HCT116 (cell line): Measurements from ENCODE around the gene PIP4K2A. TPM values are rescaled to one million over a fixed set of nuclear protein-coding genes. Genes with fewer than 3 reads are reported as not detected.

Experiments
- ATAC-seq: fragments of 200-7000 bp; cut with Tn5 transposase; 2 replicates; pipeline ENCODE4 v1.9.1; 2020; ENCODE audit warnings: mild to moderate bottlenecking, moderate library complexity
- BruUV-seq: library from RNA; stranded (reverse); fragments of 400-500 nt; replicated peaks from 2 replicates; lab custom pipeline; 2021; lab: Mats Ljungman, UMichigan
- CTCF ChIA-PET: fragments of 300-600 bp; sonication (Branson Sonifier 250); formaldehyde crosslinking; loops from one replicate; lab custom pipeline; 2021; ENCODE audit warnings: antibody characterized with exemption; lab: Charles Lee
- POLR2A ChIA-PET: fragments of 300-600, 350-600 bp; sonication (Branson Sonifier 250); formaldehyde crosslinking; loops from one replicate; lab custom pipeline; 2021; ENCODE audit warnings: antibody characterized with exemption; lab: Charles Lee
- RAD21 ChIA-PET, 2 experiments: fragments of 300-600 bp; sonication (Branson Sonifier 250); formaldehyde crosslinking; loops; one replicate each; lab custom pipeline; 2023; ENCODE audit warnings: low total read pairs in 2 of 2; ENCODE audit not compliant: uncharacterized antibody in 2 of 2, unreplicated experiment in 2 of 2, low non-redundant PET in 1 of 2; lab: Charles Lee
- DNase-seq: peaks from one replicate; pipeline ENCODE4 v3.0.0-alpha.2; 2010; ENCODE audit warnings: low read depth, low spot score
- H2AFZ ChIP-seq: fragments of 200-600 bp; shearing (Covaris generic), sonication (generic); 2 replicates; pipeline ENCODE4 v1.6.1; 2017; ENCODE audit warnings: low read depth, mixed run types, mixed read lengths, antibody characterized with exemption, low read length; ENCODE audit not compliant: poor library complexity, severe bottlenecking
- H3K27ac ChIP-seq: 2 replicates; pipeline ENCODE4 v1.5.1; 2012; ENCODE audit warnings: low read depth, low read length
- H3K27me3 ChIP-seq: fragments of 200-600 bp; sonication (generic); 2 replicates; pipeline ENCODE4 v1.6.1; 2016; ENCODE audit warnings: mixed run types, low read length, mixed read lengths; ENCODE audit not compliant: insufficient read depth
- H3K36me3 ChIP-seq, 2 experiments: fragments of 200-500 bp in 1 of 2; fragments of 200-600 bp in 1 of 2; sonication (Bioruptor generic) in 1 of 2; sonication (generic) in 1 of 2; 2 replicates each; pipeline versions ENCODE4 v1.5.1 to v1.6.1; 2014 to 2016; ENCODE audit warnings: low read length in 2 of 2, inconsistent platforms in 1 of 2, mixed read lengths in 1 of 2, mixed run types in 1 of 2; ENCODE audit not compliant: insufficient read depth in 2 of 2, control insufficient read depth in 1 of 2
- H3K4me1 ChIP-seq, 2 experiments: fragments of 200-600 bp in 1 of 2; sonication (generic) in 1 of 2; 2 replicates each; pipeline versions ENCODE4 v1.5.1 to v1.6.1; 2012 to 2017; ENCODE audit warnings: low read length in 2 of 2, inconsistent platforms in 1 of 2, mild to moderate bottlenecking in 1 of 2, mixed read lengths in 1 of 2, mixed run types in 1 of 2, moderate library complexity in 1 of 2; ENCODE audit not compliant: insufficient read depth in 2 of 2, control insufficient read depth in 1 of 2
- H3K4me2 ChIP-seq: fragments of 200-600 bp; sonication (generic); 2 replicates; pipeline ENCODE4 v1.6.1; 2017; ENCODE audit warnings: mixed run types, low read length, mixed read lengths
- H3K4me3 ChIP-seq, 2 experiments: fragments of 200-600 bp in 1 of 2; sonication (generic) in 1 of 2; replicated peaks in 1 of 2; 2 replicates each; pipeline ENCODE4 v1.5.1; 2011 to 2016; ENCODE audit warnings: low read length in 2 of 2, control low read depth in 1 of 2, low read depth in 1 of 2, mild to moderate bottlenecking in 1 of 2, mixed read lengths in 1 of 2, mixed run types in 1 of 2
- H3K79me2 ChIP-seq: fragments of 200-600 bp; sonication (generic); 2 replicates; pipeline ENCODE4 v1.6.1; 2017; ENCODE audit warnings: mild to moderate bottlenecking, mixed run types, low read length, moderate library complexity, mixed read lengths; ENCODE audit not compliant: insufficient read depth
- H3K9ac ChIP-seq: fragments of 200-600 bp; sonication (generic); 2 replicates; pipeline ENCODE4 v1.6.1; 2016; ENCODE audit warnings: low read length, mixed read lengths
- H3K9me2 ChIP-seq: fragments of 200-600 bp; sonication (generic), shearing (Covaris generic); 2 replicates; pipeline ENCODE4 v1.6.1; 2017; ENCODE audit warnings: mixed run types, mild to moderate bottlenecking, moderate library complexity; ENCODE audit not compliant: insufficient read depth
- H3K9me3 ChIP-seq, 2 experiments: fragments of 200-500 bp in 1 of 2; fragments of 200-600 bp in 1 of 2; sonication (Bioruptor generic) in 1 of 2; sonication (generic) in 1 of 2; 2 replicates each; pipeline ENCODE4 v1.6.1; 2014 to 2017; ENCODE audit warnings: low read length in 2 of 2, mixed read lengths in 2 of 2, inconsistent platforms in 1 of 2, low read depth in 1 of 2, mild to moderate bottlenecking in 1 of 2, mixed run types in 1 of 2, moderate library complexity in 1 of 2; ENCODE audit not compliant: control insufficient read depth in 1 of 2, insufficient read depth in 1 of 2
- H4K20me1 ChIP-seq: fragments of 200-600 bp; sonication (generic), shearing (Covaris generic); 2 replicates; pipeline ENCODE4 v1.6.1; 2017; ENCODE audit warnings: mixed run types, mild to moderate bottlenecking, moderate library complexity; ENCODE audit not compliant: insufficient read depth
- EGR1 ChIP-seq: IDR thresholded peaks from 2 replicates; pipeline ENCODE4 v1.6.1; 2012; ENCODE audit warnings: low read depth
- ELF1 ChIP-seq: IDR thresholded peaks from 2 replicates; pipeline ENCODE4 v1.6.1; 2012; ENCODE audit warnings: low read depth, borderline replicate concordance
- EZH2phosphoT487 ChIP-seq: fragments of 200-600 bp; IDR thresholded peaks from 2 replicates; pipeline ENCODE4 v1.6.1; 2018; ENCODE audit warnings: antibody characterized with exemption, borderline replicate concordance
- FOSL1 ChIP-seq: IDR thresholded peaks from 2 replicates; pipeline ENCODE4 v1.6.1; 2012; ENCODE audit warnings: low read depth
- JUND ChIP-seq: IDR thresholded peaks from 2 replicates; pipeline ENCODE4 v1.6.1; 2012
- RAD21 ChIP-seq: IDR thresholded peaks from 2 replicates; pipeline ENCODE4 v1.6.1; 2012; ENCODE audit warnings: low read depth, mild to moderate bottlenecking
- SIN3A ChIP-seq: IDR thresholded peaks from 2 replicates; pipeline ENCODE4 v1.6.1; 2012; ENCODE audit warnings: low read depth
- SP1 ChIP-seq: IDR thresholded peaks from 2 replicates; pipeline ENCODE4 v1.6.1; 2012; ENCODE audit warnings: low read depth
- intact Hi-C: fragments of 100-400 bp; cut with micrococcal nuclease; formaldehyde crosslinking; loops from 2 replicates; pipeline ENCODE4 v1.10.0; 2022
- total RNA-seq: library from RNA; stranded (reverse); gene quantifications from one replicate; pipeline ENCODE4 v1.2.1, GENCODE V29; 2021; ENCODE audit not compliant: unreplicated experiment
- TF ChIP-seq, protein P1 (sequence below): IDR thresholded peaks from 2 replicates; pipeline ENCODE4 v1.6.1; 2011; ENCODE audit warnings: mild to moderate bottlenecking, low read length, moderate library complexity; ENCODE audit not compliant: insufficient replicate concordance; ENCODE audit errors: extremely low read depth

Gene PIP4K2A
- total RNA-seq, 1 experiment from 2014 or later: 41.9 TPM

DNA sequence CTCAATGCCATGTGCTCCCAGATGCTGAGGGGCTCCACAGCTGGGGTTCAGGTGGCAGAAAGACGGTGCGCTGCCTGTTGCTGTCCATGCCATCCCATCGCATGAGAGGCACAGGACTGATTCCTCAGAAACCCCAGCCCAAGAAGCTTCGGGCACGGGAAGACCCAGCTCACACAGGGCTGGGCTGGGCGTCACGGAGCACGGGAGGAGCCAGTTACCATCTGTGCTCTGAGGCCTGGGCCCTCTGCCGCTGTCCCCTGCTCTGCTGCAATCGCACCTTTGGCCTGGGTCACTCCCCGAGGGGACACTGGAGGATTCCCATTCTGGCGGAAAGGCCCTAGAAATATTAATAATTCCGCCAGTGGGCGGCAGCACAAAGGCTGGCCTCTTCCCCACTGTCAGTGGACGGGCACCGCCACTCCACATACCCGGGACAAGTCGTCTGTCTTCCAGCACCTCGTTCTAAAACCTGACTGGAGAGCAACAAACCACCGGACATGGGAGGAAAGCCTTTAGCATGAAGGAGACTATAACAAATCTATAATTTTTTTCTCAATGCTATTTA is 92.1 kb downstream of the PIP4K2A start:
- Histone ChIP-seq H3K36me3 (no peaks in the 10 kb centered on the region), H3K27me3 (no peaks in the 10 kb centered on the region), H3K4me1 (peaks cover 94 to 100% of the 10 kb centered on the region in 2 experiments), H3K4me3 (no peak overlapping the region), H2AFZ (no peak overlapping the region), H3K79me2 (peaks cover 94% of the 10 kb centered on the region), H3K4me2 (no peak overlapping the region), H3K9me3 (no peaks in the 10 kb centered on the region), H4K20me1 (no peaks in the 10 kb centered on the region), H3K9me2 (no peaks in the 10 kb centered on the region)
- ChIA-PET POLR2A (no interaction called here), RAD21 (no interaction called here), CTCF (no interaction called here)
- ATAC-seq (no peak), DNase-seq (no peak)
- TF ChIP-seq FOSL1 (no peak), RAD21 (no peak), EGR1 (no peak), SIN3A (no peak), ELF1 (no peak), EZH2phosphoT487 (no peak), JUND (no peak), SP1 (no peak)
- TF ChIP-seq, protein P1, sequence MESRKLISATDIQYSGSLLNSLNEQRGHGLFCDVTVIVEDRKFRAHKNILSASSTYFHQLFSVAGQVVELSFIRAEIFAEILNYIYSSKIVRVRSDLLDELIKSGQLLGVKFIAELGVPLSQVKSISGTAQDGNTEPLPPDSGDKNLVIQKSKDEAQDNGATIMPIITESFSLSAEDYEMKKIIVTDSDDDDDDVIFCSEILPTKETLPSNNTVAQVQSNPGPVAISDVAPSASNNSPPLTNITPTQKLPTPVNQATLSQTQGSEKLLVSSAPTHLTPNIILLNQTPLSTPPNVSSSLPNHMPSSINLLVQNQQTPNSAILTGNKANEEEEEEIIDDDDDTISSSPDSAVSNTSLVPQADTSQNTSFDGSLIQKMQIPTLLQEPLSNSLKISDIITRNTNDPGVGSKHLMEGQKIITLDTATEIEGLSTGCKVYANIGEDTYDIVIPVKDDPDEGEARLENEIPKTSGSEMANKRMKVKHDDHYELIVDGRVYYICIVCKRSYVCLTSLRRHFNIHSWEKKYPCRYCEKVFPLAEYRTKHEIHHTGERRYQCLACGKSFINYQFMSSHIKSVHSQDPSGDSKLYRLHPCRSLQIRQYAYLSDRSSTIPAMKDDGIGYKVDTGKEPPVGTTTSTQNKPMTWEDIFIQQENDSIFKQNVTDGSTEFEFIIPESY: no peak
- TF ChIP-seq, all 23 proteins: peak for 0
- BruUV-seq: no TSS peak
- Histone ChIP-seq H3K9ac (no peak overlapping the region), H3K27ac (no peak overlapping the region)
- intact Hi-C loops: no loop called here
